ENCODE data around the gene CRYBA4.

CRYBA4 gene

GRCh38 chr22:26621663-26622062 lies at the start of gene CRYBA4:
CRYBA4 (plus strand) TSS chr22:26621963; CDS start chr22:26622597, 634 bp downstream.
- no peak for DNase-seq

- peak; percentile 96 for DNase-seq
Observed at GRCh38 chr22:26573026-26573662, 48.6 kb upstream of the CRYBA4 start.

- no peak for DNase-seq
Observed at GRCh38 chr22:26574001-26574723, 47.6 kb upstream of the CRYBA4 start.

DNA sequence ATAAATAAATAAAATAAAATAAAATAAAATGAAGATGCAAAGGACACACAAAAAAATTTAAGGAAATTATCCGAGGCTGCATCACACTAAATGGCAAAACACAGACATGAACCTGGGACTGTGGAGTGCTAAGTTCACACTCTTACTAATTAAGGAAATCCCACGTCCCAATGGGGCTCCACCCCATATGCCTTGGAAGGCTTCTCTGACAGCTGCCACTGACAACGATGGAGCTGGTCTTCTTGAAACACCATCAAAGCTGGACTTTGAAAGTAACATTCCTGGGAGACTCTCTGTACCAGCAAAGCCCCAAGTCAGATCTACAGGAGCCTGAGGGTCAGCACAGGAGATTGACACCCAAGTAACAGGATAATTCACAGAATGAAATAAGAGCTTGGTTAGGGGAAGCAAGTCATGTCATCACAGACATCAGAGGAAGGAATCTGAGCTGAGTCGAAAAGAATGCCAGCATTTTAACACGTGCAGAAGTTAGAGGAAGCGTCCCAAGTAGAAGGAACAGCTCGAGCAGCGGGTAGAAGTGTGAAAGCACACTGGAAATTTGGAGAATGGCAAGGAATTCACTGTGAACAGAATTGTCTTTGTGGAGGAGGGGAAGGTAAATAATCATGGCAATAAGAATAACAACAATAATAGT lies 45.6 kb upstream of the CRYBA4 start:
- DNase-seq = no peak

- DNase-seq = no peak
Observed at GRCh38 chr22:26577081-26577480, 44.7 kb upstream of the CRYBA4 start.

DNA sequence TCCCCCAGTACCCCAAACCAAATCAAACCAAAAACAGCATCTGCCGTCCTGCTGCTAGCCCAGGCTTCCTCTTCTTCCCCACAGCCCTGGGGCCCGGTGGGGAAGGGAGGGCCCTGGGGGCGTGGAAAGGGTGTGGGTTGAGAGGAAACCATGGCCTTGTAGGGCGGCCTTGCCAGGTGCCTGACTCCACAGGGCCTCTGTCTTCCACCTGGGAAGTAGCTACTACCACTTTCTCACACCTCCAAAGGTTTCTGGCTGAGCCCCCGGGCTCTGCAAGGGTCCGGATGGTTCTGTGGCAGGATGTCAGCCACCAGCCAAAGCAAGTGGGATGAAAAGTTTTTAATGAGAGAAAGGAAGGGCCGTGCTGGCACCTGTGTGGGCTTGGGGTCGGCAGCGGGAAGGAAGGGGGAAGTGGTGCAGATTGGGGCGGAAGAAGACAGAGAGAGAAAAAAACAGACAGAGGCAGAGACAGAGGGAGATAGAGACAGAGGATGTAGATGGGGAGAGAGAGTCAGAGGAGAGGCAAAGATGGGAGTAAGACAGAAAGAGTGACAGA lies 42.4 kb upstream of the CRYBA4 start:
- DNase-seq = peak; percentile 85

- DNase-seq = no peak
Observed at GRCh38 chr22:26580240-26580962, 41.4 kb upstream of the CRYBA4 start.

GRCh38 chr22:26581026-26581425 lies 40.7 kb upstream of the CRYBA4 start:
- DNase-seq = no peak

DNA sequence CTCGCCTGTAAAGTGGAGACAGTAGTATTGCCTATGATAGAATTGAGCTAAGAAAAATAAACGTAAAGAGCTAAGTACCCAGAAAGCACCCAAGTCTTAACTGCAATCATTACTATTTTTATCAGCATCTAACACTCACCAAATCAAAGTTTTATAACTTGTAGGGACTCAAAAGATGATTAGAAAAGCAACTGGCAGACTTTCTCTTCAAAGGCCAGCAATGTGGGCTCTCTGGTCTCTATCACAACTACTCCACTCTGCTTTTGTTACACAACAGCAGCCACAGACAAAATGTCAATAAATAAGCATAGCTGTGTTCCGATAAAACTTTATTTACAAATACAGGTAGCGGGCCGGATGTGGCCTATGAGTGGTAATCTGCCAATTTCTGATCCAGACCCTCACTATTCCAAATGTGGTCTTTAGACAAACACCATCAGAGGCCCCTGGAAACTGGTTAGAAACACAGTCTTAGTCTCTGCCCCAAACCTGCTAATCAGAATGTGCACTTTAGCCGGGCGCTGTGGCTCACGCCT lies 40.1 kb upstream of the CRYBA4 start:
- DNase-seq = peak; percentile 43

DNA sequence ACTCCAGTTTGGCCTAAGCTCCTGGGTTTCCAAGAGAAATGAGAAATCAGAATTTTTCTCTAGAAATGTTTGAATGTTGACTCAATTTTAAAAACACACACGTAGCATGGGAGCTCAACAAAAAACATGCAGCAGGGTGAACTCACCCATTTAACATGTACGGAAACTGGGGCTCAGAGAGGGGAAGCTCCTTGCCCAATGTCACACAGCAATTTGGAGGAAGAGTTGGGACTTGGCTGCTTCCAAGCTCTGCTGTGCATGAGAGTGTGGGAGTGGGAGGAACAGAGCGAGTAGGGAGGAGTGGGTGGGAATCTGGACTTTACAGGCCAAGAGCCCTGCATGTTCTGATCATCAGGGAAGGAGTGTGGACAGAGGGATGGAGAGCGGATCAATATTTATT lies 37.8 kb upstream of the CRYBA4 start:
- no peak for DNase-seq

DNA sequence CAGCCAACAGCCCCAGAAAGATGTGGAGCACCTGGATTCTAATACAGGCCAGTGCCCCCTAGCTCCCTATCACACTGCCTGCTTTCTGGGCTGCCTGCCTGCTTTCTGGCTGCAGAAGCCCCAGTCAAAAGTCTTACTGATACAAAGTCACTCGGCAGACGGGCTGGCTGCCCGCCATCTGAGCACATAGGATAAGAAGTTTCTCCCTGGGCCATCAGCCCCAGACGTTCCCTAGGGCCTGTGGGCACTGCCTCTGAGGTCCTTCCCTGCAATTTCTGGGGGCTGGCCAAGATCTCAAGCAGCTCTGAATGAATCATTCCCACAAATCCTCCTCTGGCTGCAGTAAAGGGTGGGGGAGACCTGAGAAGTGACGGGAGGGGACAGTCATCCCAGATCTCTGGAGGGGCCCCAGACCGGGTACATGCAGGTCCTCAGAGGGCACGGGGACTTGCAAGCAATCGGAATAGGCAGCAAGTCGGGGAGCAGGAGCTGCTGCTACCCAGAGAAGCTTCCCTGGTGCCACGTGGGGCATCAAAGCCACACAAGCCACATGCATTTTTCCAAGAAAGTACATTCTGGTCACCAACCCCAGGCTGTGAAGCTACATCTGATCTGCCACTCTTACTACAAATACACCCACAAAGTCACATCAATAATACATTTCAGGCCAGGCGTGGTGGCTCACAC lies 36.5 kb upstream of the CRYBA4 start:
- peak; percentile 97 for DNase-seq

- peak; percentile 64 for DNase-seq
Observed at GRCh38 chr22:26586556-26587325, 35.0 kb upstream of the CRYBA4 start.

- DNase-seq = peak; percentile 92
Observed at GRCh38 chr22:26587991-26588613, 33.7 kb upstream of the CRYBA4 start.

DNA sequence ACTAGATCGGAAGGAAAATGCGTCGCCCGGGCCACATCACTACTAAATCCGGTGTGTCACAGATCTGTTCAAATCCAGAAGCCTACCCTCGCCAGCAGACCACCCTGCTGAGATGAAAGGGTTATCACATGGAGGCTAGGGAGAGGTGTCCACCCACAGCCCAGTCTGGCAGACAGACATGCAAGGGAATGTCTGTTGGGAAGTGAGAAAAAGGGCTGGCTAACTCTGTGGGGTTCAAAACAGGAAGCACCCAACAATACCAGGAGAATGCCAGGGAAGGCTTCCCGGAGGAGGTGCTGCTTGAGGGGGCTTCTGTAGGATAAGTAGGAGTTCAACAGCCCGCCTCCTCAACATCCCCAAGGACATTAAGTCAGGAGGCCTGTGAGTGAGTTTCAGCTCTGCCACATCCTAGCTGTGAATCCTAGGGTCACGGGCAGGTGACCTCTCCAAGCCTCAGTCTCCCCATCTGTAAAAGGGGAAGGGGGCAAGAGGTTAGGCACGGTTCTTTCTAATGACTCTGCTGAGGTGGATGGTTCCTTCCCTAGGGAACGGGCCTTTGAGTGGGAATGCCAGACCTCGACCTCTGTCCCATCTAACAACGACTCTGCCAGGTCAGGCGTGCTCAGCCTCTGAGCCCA lies 32.9 kb upstream of the CRYBA4 start:
- DNase-seq = peak; percentile 31

DNA sequence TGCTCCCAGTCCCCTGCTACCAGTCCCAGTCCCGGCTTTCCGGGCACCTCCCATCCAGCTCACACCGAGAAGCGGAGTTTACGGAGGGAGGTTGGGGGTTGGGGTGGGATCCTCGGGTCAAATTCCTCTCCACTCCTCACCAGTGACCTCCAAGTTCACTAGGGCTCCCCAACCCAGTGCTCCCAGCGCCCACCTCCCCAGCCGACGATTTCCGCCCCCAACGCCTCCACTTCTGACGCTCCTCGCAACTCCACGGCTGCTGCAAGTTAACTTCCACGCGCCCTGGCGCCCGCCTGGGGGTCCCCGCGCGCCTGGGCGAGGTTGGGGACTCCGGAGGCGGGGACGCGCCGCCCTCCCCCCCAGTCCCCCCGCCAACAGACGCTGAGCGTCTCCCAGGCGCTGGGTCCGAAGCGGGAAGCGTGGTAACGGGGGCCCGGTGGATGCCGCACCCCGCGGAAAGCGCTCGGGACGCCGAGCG lies 32.4 kb upstream of the CRYBA4 start:
- peak; percentile 58 for DNase-seq

DNA sequence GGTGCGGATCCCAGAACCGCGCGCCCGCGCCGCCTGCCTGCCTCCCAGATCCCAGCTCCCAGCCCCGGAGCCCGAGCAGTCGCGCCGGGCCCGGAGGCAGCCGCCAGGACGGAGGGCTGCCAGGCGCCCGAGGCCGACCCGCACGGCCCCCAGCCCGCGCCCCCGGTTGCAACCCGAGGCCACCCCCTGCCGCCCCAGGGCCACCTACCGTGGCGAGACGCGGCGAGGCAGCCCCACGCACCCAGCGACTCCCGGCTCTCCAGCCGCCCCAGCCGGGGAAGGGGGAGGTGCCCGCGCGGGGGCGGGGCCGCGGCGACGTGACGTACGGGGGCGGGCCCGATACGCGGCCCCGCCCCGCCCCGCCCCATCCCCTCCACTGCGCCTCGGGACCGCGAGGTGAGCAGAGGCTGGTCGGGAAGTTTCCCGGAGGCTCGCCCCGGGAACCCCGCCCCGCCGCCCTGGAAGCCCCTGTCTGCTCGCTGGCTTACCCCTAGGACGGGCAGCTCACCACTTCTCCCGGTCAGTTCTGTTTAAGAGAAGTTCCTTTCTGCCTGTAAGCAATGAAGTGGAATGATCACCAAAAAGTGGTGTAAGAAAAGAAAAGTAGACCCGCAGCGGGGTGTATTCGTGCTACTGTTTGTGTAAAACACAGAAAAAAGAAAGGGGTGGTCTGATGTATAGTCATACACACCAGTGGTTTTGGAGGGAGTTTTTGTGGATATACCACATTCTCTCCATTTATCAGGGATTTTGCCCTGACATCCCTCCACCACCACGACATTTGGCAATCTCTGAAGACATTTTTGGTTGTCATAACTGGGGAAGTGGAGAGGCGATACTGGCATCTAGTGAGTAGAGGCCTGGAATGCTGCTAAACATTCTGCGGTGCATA lies 31.7 kb upstream of the CRYBA4 start, which contains the start of gene TPST2:
TSS of gene TPST2 (minus strand) at position 288 of the 892 bp plus-strand sequence. CDS start 48,502 bp downstream, outside the sequence.
- DNase-seq = peak; percentile 87

- peak; percentile 62 for DNase-seq
Observed at GRCh38 chr22:26592421-26592891, 29.3 kb upstream of the CRYBA4 start.

- no peak for DNase-seq
Observed at GRCh38 chr22:26593763-26594162, 28.0 kb upstream of the CRYBA4 start.

DNA sequence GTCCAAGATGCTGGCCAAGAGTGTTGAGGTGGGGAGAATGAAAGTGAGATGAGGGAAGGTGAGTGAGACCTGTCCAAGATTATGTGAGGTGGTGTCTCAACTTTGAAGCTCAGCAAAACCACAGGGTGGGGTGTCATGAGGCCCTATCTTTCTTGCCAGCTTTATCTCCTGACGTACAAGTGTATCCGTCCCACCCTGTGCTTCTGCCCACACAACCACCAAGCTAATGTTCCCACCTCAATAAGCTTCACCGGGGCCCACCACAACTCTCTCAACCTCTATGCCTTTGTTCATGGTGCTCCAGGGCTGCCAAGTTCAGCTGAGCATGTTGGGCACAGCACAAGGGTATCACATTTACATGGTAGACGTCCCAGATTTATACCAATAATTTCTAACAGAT lies 24.7 kb upstream of the CRYBA4 start:
- peak; percentile 95 for DNase-seq
